ENCODE results near the gene SORCS2.

DNA sequence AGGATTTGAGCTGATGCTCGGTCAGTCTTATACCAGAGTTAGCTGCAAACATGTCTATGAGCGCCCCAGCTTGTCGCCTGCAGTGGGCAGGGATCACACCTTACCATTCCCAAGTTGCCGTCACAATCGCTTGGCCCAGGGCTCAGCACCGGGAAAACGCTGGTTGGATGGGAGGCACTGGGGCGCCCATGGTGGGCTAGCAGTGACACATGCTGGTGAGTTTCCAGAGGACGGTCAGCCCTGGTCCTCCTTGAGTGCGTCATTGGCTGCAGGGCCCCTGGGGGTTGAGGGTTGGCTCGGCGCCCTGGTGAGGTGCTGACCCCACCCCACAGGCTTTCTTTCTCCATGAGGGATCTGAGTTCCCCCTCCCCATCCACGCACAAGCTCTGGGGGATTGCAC lies 50.4 kb downstream of the SORCS2 start:
- TF ChIP-seq POLR2AphosphoS5 (IDR thresholded peaks at IDR 0.05) (no peak), POLR2A (IDR thresholded peaks at IDR 0.05) (no peak)
- TF ChIP-seq, protein P1, sequence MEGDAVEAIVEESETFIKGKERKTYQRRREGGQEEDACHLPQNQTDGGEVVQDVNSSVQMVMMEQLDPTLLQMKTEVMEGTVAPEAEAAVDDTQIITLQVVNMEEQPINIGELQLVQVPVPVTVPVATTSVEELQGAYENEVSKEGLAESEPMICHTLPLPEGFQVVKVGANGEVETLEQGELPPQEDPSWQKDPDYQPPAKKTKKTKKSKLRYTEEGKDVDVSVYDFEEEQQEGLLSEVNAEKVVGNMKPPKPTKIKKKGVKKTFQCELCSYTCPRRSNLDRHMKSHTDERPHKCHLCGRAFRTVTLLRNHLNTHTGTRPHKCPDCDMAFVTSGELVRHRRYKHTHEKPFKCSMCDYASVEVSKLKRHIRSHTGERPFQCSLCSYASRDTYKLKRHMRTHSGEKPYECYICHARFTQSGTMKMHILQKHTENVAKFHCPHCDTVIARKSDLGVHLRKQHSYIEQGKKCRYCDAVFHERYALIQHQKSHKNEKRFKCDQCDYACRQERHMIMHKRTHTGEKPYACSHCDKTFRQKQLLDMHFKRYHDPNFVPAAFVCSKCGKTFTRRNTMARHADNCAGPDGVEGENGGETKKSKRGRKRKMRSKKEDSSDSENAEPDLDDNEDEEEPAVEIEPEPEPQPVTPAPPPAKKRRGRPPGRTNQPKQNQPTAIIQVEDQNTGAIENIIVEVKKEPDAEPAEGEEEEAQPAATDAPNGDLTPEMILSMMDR (IDR thresholded peaks at IDR 0.05): no peak
